GM21526 (cell line): ENCODE data around the gene TCF7L1.

ENCODE experiments used
- ATAC-seq: cut with Tn5 transposase; IDR thresholded peaks from one replicate; pipeline ENCODE4 v1.9.1; 2021; ENCODE audit warnings: moderate library complexity; ENCODE audit not compliant: unreplicated experiment, low FRiP score

Gene TCF7L1

DNA sequence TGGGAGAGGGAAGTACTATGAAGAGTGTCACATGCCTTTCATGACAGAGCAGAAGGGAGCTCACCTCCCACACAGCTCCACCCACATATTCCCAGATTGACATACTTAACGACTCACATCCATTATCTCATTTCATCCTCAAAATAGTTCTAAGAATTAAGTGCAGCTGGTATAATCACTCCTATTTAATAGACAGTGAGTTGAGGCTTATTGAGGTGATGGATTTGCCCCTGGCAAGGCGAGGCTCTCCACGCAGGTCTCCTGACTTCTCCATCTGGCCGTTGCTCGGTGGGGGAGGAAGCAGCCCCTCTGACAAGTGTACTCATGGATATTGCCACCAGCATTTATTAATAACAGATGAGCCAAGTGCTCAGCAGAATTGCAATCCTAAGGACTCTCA, 113.2 kb downstream of the TCF7L1 start:
- ATAC-seq = no peak

DNA sequence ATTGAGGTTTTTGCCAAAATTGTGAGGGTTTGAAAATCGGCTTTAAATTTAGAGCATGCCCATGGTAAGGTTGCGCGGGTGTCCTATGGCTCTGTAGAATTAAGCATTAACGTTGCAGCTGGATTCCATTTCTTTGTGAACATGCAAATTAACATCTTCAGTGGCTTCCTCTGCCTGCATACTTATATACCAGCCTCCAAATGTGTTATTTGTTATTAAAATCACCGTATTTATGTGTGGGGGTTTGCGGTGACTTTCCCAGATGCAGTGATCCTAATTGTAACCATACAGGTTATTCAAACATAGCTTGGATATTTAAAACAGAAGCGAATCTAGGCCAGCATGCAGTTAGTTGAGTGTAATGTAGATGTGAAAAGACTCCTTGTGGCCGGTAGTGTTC, 114.4 kb downstream of the TCF7L1 start:
- no peak for ATAC-seq

DNA sequence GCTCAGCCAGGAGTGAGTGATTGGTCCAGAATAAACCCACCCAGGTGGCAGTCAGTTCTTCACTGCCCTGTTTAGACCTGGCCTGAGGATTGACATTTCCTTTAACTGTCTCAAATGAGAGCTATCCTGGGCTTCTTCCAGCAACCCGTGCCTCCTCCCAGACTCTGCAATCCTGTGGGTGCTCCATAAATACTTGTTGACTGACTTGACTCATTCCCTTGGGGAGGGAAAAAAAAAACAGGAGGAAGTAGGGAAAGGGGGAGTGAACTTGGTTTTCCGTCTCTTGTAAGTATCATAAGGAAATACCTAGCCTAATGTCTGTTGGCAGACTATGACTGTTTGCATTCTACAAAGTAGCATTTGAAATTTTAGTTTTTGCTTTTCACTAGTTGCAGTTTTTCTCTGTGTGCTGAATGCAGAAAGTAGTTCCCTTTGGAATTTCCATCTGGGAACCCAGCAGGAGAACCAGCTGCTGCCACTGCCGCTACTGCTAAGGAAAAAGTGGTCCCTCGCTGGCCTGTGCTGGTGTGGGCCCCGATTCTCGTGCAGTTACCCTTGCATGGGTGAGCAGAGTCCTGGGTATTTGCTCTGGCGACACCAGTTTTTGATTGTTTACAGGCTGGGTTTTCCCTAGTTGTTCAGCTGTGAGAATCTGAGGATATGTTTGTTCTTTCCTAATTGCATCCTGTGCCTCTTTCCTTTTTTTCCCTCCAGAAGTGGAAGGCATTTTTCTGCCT, 115.7 kb downstream of the TCF7L1 start:
- ATAC-seq = no peak

DNA sequence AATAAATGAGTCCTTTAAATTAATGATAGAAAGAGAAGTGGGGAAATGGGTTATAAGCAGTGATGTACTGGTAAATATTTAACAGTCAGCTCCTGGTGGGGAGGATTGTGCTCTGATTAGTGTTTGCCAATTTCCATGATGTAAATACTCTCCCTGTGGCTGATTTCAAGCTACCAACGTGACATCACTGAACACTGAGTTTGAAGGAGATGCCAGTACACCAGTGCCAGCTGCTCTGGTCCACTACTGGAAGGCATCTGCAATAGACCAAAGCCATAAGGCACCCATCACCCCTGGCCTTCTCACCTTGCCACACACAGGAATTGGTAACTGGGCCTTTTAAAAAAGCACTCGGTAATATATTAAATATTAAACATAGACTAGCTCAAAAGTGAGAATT, 116.9 kb downstream of the TCF7L1 start:
- no peak for ATAC-seq

DNA sequence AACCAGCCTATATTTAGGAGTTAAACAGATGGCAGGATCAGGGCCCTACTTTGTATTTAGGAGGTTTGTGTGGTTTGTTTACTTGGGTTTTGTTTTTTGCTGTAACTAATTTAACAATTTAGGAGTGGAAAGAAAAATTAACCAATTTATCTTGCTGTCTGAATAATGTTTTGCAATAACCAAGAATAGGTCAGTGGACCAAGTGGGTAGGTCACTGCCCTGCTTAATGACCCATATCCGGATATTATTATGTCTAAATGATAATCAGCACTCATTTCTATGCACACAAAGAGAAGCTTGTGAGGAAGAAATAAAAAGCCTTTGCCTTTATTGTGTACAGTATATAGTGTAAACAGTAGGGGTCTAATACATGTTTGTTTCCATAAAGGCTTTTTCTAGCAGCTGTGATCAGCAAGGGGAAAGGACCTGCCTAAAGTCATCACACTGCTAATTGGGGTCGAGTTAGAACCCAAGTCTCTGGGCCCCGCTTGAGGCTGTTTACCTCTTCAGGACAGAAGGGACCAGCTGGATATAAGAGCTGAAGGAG, 118.0 kb downstream of the TCF7L1 start:
- no peak for ATAC-seq

DNA sequence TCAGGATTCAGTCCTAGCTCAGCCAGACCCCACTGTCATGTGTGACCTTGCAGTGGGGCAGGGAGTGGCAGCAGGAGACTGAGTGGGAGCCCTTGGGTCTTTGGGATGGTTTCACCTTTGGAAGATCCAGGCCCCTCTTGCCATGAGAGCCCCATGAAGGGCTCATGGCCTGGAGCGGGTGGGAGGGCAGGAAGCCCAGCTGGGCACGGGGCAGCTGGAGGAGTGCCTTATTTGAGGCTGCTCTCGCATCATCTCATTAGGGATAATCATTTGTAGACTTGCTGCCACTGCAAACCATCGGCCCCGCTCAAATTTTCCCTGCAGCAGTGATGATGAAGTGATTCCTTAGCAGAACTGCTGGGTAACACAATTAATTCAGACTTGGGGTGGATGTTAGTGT, 120.7 kb downstream of the TCF7L1 start:
- ATAC-seq = no peak

DNA sequence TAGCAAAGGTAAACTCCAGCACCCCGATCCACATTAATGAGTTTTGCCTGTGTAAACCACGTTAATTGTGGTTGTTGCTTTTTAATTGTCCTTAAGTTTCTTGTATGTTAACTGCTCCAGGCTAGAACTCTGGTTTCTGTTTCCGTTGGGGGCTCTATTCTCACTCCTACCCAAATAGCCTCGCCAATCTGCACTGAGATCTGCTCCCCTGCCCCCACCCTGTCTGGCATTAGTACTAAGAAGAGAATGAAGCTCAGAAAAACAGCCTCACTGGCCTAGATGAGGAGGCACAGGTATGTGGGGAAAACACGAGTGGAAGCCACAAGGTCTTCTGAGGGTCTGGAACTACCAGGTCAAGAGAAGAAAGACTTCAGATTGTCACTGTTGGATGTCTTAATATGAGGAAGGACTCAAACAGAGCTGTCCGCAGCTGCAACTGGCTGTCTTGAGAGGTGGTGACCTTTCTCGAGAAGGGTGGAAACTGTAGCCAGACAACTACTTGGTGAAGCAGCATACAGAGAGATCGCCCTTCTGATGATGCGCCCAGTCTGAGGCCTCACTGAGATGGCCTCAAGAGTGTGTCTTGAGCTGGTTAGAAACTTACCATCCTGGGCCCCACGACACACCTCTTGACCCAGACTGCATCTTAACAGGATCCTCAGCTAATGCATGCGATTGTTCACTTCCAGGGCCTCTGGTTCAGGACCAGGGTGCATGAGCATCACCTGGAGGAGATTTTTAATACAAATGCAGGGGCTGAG, 121.5 kb downstream of the TCF7L1 start:
- ATAC-seq = no peak

DNA sequence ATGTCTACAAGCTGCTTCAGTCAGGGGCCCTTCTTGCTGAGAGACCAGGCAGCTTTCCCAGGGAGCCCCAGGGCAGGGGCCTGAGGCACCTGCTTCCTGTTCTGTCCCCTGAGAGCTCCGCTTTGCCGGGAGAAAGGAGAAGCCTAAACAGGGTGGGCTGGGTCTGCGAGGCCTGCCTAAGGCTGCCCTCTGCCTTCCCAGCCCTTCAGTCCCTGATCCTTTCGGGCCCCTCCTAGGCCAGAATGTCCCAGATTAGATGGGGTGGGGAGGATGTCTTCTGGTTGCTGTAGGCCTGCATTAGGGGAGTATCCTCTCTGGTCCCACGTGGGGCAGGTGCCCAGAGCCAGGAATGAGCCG, 122.2 kb downstream of the TCF7L1 start:
- no peak for ATAC-seq

DNA sequence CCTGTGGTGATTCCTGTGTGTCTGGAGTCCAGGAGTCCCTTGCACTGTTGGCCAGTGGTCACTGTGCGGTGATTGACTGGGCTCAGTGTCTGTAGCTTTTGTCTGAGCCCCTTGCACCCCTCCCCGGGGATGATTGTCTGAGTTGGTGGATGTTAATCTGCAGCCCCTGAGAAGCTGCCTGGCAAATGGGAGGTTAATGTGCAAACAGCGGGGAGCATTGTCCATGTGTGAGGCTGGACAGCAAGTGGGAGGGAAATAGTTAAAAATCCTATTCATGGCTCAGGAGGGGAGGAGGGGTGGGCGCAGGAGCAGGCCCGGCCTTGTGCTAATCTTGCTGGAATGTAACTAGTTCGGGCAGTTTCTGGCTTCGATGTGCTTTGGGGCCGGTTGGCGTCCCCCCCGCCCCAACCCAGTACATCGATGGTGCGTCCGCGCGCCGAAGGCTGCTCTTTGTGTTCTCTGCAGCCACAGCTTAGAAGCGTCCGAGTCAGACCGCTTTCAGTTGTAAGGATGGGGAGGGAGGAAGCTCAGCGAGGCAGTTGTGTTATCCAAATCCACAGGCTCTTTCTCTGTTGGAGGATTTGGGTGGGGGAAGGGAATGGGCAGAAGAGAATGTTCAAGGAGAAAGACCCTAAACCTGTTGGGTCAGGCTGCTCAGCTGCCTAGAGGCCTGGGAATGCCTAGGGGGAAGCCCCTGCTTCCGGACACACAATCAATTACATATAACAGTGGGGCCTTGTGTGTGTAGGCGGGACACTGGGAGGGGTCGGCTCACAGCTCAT, 122.8 kb downstream of the TCF7L1 start:
- ATAC-seq = no peak

DNA sequence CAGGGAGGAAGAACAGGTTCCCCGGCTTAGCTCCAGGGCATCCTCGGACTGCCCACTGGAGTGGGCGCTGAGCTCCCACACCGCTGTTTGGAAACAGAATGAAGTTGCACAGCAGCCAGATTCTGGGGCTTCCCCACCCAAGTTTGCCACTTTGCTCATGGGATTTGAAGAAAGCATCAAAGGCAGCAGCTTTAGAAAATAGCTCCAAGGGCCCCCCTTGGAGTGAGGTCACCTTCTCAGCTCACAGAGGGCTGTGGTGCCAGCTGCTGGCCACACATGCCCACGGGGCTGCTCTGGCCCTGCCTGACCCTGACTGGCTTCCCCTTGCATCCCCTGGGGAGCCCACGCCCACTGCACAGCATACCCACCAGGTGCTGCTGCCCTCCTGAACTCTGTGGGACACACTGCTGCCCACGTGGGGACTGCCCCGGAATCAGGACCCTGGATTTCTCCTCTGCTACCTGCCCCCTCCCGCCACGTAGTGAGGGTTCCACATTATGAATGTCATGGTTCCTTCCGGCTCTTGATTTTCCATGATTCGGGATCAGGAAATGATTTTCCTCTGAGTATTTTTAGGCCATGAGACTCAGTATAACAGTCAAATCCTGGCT, 124.3 kb downstream of the TCF7L1 start:
- ATAC-seq = no peak

DNA sequence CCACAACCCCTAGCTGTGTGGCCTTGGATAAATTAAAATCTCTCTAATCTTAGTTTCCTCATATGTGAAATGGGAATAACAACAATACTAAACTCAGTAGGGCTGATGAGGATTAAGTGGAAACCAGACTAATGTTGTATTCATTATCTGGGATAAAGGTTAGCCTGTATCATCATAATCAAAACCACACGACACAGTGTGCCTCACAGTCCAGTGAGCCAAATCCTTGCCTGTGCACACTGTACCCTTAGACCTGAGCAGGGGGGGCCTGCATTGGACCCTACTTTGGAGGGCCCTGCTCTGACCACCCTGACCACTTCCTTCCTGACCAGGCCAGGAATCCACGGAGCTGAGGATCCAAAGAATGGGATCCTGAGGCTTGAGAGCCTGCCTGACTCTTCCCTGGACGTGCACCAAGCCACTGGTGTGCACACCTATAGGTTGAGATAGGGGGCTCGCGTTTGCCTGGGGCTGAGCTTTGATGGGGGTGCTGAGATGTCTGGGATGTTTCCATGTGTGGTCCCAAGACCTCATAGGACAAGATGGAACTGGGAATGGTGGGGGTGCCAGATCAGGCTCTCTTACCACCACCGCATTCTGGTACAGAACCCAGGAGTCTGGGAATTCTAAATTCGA, 124.9 kb downstream of the TCF7L1 start:
- ATAC-seq = no peak

DNA sequence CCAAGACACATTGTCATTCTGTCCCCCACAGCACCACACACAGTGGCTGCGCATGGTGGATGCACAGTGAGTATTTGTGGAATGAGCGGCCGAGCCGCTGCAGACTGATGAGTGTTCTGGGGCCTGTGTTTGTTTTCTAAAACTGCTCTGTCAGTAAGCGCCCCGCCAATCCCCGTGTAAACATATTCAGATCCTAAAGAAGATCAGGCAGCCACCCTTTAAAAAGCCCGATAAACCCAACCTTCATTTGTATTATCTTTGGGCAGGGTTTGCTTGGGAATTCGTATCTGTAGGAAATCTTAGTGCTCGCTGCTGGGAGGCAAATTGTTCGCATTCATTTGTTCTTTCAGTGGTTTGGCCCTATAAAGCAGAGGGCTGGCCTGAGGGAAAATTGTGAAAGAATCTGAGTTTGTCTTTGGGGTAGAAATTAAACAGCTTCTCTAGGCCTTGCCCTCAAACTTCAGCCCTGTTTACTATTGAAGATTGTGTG, 126.0 kb downstream of the TCF7L1 start:
- no peak for ATAC-seq

DNA sequence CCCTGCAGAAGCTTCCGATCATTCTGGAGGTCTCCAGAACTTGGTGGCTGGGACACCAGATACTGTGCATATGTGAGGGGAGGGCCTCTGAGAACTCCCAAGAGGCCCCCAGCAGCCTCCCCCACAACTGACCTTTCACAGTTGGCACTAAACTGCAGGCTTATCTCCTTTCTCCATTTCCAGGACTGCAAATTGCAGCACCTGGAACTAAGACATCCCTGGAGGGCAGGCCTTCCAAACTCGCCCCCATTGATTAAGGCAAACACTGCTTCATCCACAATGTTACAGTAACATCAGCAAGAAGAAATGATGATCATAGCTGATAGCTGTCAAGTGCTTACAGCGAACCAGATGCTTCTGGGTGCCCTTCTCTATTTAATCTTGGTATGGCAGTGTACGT, 126.7 kb downstream of the TCF7L1 start:
- ATAC-seq = no peak

DNA sequence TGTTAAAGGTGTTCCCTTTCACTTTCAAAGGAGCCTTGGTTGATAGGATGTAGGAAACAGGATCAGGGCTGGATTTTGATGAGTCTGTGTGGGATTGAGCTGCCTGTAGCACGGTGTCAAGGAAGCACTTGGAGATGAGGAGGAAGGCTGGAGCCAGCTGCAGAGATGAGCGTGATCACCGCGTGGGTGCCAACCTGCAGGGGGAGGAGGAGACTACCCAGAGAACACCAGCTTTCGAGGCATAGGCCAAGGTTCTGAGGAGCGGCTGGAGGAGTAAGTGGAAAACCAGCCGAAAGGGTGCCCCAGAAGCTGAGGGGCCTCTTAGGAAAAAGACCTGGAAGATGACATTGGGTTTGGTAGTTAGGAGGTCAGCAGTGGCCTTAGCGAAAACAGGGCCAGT, 130.4 kb downstream of the TCF7L1 start:
- ATAC-seq = no peak

DNA sequence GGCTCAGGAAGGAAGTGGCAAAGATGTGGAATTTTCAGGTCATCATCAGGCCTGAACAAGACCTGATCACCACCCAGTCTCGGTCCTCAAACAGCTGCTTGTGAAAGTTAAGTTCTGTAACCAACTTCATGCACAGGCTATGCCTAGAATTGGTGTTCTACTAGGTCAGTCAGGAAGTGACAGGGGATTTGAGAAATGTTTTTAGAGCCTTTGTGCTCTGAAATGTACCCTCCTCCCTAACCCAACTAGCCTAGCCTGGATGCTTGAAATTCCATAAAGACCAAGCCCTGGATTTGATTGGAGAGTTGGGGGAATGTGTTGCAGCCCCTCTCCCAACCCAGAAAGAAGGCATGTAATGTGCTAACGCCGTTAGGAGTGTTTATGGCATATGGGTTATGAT, 131.3 kb downstream of the TCF7L1 start:
- ATAC-seq = no peak

DNA sequence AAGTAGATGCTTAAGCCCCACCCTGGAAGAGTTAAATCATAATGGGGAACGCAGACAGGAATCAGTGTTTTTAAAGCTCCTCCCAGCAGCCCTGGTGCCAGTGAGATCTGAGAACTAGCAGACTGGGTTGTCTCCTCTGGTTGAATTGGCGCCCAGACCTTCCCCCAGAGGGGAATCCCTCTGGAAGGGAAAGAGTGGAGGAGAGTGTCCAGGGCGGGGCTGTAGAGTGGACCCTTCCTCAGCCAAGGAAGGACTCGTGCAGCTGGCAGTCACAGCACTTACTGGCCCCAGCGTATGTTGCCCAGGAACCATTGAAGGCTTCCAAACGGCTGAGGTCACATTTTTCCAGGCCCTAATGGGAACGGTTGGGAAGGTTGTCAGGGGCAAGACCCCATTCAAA, 132.1 kb downstream of the TCF7L1 start:
- no peak for ATAC-seq

DNA sequence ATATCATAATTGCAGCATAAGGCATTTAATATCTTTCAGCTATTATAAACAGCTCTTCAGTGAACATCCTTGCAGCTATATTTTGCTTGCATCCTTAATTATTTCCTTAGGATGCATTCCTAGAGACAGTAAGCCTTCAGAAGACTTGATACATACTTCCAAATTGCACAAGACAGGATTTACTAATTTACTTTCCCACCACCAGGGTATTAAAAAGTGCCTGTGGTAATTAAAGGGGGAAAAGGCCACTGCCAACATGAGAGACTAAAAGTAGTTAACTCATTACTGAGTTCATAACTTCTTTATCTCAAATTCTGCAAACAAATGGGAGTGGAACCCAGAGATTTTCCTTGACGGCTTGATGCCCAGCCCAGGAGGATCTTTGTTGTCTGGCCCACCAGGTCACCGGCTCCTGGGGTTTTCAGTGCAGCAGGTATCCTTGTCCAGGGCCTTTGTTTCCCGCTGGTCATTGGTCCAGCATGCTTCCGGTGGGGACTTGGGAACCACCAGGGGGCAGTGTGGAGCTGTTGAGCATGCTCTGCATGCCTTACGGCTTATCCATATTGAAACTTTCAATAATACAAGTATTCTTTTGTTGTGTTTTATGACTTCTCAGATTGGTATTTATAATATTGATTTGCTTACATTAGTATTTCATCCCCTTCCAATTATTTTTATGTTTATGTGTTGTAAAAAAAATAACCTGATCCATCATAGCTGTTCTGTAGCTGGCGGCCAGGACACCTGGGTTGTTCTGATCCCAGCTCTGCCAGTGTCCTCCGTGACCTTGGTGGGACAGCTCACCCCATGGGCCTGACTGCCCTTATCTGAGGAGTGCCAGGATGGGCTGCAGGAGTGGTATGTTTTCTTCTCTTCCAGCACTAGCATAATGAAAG, 133.2 kb downstream of the TCF7L1 start:
- ATAC-seq = peak; percentile 86

DNA sequence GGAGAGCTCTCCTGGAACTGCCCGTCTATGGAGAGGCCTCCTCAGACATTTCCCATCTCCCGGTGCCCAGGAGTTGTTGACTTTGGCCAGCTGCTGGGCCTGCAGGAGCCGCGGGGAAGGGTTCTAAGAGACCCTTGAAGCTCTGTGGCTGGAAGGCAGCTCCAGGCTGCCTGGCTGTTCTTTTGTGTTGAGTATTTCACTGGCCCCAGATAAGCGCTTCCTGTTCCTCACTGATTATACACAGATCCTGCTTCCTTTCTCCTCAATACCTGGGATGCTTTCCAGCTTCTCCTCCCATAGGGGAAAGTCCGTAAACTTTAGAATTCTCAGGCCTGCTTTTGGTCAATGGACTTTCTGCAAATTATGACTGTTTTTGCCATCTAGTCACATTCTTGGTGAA, 136.8 kb downstream of the TCF7L1 start:
- no peak for ATAC-seq

DNA sequence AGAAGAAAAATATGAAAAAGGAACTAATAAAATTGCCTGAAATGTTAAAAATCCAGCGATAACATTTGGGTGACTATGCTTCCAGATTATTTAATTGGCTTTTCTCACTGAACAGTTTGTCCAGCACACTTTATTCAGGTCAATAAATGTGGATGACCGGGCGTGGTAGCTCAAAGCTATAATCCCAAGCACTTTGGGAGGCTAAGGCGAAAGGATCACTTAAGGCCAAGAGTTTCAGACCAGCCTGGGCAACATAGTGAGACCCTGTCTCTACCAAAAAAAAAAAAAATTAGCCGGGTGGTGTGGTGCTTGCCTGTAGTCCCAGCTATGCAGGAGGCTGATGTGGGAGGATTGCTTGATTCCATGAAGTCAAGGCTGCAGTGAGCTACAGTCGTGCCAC, 139.2 kb downstream of the TCF7L1 start:
- no peak for ATAC-seq
